ENCODE results near the gene ZNF417. TPM values are rescaled to one million over a fixed set of nuclear protein-coding genes. Genes with fewer than 3 reads are reported as not detected.
"Not testable (repeated sequence)": the region's sequence is repeated elsewhere in the genome, so short reads cannot be mapped to it uniquely, and the experiment has no call there.

The ZNF417 gene
- 16.7 TPM for total RNA-seq (ENCODE audit: unreplicated experiment)
- long read RNA-seq, partial matches to known transcripts, result 0 of 2 reads
- long read RNA-seq, other reads (novel, unspliced or antisense), result 1 of 2 reads

DNA sequence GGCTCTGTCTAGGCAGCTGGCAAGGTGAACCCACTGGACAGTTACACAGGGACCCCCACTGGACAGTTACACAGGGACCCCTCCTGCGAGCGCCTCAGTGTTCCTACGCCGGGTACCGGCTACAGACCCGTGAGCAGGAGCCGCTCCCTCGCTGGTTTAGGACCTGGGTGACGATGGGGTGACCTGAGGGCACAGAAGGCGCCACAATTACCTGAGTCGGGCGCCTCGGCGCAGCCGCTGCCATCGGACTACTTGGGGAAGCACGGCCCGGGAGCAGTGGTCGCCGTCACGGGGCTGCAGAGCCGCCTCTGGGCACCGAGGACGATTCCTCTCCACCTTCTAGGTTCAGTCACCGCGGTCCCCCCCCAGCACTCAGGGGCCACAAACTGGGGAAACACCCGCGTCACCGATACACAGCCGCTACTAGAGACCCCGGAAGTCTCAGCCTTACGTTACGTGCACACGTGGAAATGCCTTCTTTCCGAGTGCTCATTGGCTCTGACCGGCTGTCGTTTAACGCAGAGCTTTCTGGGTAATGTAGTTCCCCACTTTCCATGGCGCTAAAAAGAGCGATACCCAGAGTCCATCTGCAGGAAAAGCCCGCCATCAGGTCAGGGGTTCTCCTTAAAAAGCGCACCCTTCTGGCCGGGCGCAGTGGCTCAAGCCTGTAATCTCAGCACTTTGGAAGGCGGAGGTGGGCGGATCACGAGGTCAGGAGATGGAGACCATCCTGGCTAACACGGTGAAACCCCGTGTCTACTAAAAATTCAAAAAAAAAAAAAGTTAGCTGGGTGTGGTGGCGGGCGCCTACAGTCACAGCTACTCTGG, at the start of gene ZNF417:
TSS of gene ZNF417 (minus strand) at position 425 of the 828 bp plus-strand sequence. CDS start at position 244, 181 bp downstream.
- H3K9me3 Mint-ChIP-seq (ENCODE audit: unreplicated experiment); H3K27me3 Mint-ChIP-seq (ENCODE audit: unreplicated experiment): not testable (repeated sequence)
- DNase-seq (ENCODE audit: low spot score), result peak; percentile 79
- H3K4me3 Mint-ChIP-seq (ENCODE audit: unreplicated experiment), result peak within 1 kb of the TSS; percentile 97
- peaks cover 17% of the 10 kb centered on the region for H3K4me1 Mint-ChIP-seq (ENCODE audit: unreplicated experiment)
- TF ChIP-seq, protein P1, sequence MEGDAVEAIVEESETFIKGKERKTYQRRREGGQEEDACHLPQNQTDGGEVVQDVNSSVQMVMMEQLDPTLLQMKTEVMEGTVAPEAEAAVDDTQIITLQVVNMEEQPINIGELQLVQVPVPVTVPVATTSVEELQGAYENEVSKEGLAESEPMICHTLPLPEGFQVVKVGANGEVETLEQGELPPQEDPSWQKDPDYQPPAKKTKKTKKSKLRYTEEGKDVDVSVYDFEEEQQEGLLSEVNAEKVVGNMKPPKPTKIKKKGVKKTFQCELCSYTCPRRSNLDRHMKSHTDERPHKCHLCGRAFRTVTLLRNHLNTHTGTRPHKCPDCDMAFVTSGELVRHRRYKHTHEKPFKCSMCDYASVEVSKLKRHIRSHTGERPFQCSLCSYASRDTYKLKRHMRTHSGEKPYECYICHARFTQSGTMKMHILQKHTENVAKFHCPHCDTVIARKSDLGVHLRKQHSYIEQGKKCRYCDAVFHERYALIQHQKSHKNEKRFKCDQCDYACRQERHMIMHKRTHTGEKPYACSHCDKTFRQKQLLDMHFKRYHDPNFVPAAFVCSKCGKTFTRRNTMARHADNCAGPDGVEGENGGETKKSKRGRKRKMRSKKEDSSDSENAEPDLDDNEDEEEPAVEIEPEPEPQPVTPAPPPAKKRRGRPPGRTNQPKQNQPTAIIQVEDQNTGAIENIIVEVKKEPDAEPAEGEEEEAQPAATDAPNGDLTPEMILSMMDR (IDR thresholded peaks at IDR 0.05; ENCODE audit: unreplicated experiment), result peak; percentile 18
- H3K36me3 Mint-ChIP-seq (ENCODE audit: low read depth, unreplicated experiment), result peaks cover 38% of the 10 kb centered on the region
- peak within 1 kb of the TSS; percentile 89 for H3K27ac Mint-ChIP-seq (ENCODE audit: unreplicated experiment)

DNA sequence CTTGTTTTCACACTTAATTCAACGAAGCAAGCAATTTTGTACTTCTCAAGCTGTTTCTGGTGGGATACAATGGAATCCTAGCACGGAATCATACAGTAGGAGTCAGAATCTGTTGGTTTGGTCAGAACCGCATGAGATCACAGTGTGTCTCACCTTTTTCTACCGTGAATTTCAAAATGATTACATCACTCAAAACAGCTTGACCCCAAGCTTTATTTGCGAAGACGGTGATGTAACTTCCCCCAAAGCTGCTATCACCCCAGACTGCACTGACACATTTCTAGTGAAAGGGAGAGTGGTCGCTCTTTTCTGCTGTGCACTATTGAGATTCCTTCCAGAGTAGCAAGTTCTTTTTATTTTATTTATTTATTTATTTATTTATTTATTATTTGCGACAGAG, 48.4 kb upstream of the ZNF417 start:
- peaks cover 33% of the 10 kb centered on the region for H3K36me3 Mint-ChIP-seq (ENCODE audit: low read depth, unreplicated experiment)
- H3K27me3 Mint-ChIP-seq (ENCODE audit: unreplicated experiment), result no peaks in the 10 kb centered on the region
- H3K9me3 Mint-ChIP-seq (ENCODE audit: unreplicated experiment), result peaks cover 43% of the 10 kb centered on the region
- no peak overlapping the region for H3K27ac Mint-ChIP-seq (ENCODE audit: unreplicated experiment)
- DNase-seq (ENCODE audit: low spot score), result no peak
- TF ChIP-seq, protein P1 (IDR thresholded peaks at IDR 0.05; ENCODE audit: unreplicated experiment), result no peak
- no peaks in the 10 kb centered on the region for H3K4me1 Mint-ChIP-seq (ENCODE audit: unreplicated experiment)
- H3K4me3 Mint-ChIP-seq (ENCODE audit: unreplicated experiment), result no peak overlapping the region

DNA sequence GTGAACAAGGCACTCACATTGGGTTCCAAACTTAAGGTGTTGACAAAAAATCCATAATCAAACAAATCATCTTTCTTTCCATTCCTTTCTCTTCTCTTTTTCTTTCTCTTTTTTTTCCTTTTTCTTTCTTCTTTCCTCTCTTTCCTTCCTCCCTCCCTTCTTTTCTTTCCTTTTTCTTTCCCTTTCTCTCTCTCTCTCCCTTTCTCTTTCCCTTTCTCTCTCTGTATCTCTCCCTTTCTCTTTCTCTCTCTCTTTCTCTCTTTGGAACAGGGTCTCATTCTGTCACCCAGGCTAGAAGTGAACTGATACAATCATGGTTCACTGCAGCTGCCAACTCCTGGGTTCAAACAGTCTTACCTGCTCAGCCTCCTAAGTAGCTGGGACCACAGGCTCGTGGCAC, 45.4 kb upstream of the ZNF417 start:
- no peak overlapping the region for H3K27ac Mint-ChIP-seq (ENCODE audit: unreplicated experiment)
- DNase-seq (ENCODE audit: low spot score), result no peak
- no peak overlapping the region for H3K4me3 Mint-ChIP-seq (ENCODE audit: unreplicated experiment)
- no peaks in the 10 kb centered on the region for H3K4me1 Mint-ChIP-seq (ENCODE audit: unreplicated experiment)
- TF ChIP-seq, protein P1 (IDR thresholded peaks at IDR 0.05; ENCODE audit: unreplicated experiment), result no peak
- H3K36me3 Mint-ChIP-seq (ENCODE audit: low read depth, unreplicated experiment), result peaks cover 27% of the 10 kb centered on the region
- peaks cover 2% of the 10 kb centered on the region for H3K27me3 Mint-ChIP-seq (ENCODE audit: unreplicated experiment)
- H3K9me3 Mint-ChIP-seq (ENCODE audit: unreplicated experiment), result peaks cover 46% of the 10 kb centered on the region

DNA sequence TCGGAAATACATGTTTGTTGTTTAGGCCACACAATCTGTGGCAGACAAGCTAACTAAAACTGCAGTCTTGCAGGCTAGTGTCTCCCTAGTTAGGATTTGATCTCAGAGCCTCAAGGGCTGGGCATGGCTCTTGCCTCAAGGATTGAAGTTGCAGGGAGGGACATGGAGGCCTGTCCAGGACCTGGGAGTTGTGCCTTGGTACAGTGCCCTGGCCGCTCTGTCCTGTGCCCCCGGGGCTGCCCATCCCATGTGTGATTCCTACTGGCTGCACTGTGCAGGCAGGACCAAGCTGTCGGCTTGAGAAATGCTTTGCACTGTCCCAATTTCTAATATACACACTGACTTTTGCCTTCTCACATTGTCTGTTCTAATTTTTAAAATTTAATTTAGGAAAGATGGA, 38.6 kb upstream of the ZNF417 start:
- H3K4me1 Mint-ChIP-seq (ENCODE audit: unreplicated experiment), result no peaks in the 10 kb centered on the region
- H3K4me3 Mint-ChIP-seq (ENCODE audit: unreplicated experiment), result no peak overlapping the region
- peaks cover 14% of the 10 kb centered on the region for H3K36me3 Mint-ChIP-seq (ENCODE audit: low read depth, unreplicated experiment)

More for the DNA sequence above, 38.6 kb upstream of the ZNF417 start:
- no peak for DNase-seq (ENCODE audit: low spot score)
- no peak overlapping the region for H3K27ac Mint-ChIP-seq (ENCODE audit: unreplicated experiment)
- TF ChIP-seq, protein P1 (IDR thresholded peaks at IDR 0.05; ENCODE audit: unreplicated experiment), result no peak
- peaks cover 6% of the 10 kb centered on the region for H3K27me3 Mint-ChIP-seq (ENCODE audit: unreplicated experiment)
- peaks cover 44% of the 10 kb centered on the region for H3K9me3 Mint-ChIP-seq (ENCODE audit: unreplicated experiment)
